Measurements from ENCODE around the gene CARD19.

- TF ChIP-seq CTCF (conservative IDR thresholded peaks at IDR 0.05): no peak
- no peak for TF ChIP-seq EZH2 (IDR thresholded peaks at IDR 0.05; ENCODE audit: low read depth)
These were observed 30.9 kb downstream of the CARD19 start for GRCh38 chr9:93126825-93127368.
